Measurements from ENCODE around the gene ARHGEF19.

Gene ARHGEF19

GRCh38 chr1:16186655-16187235, 25.7 kb downstream of the ARHGEF19 start:
- TF ChIP-seq CTCF (IDR thresholded peaks at IDR 0.05; ENCODE audit: control insufficient read depth, insufficient read depth, low read depth, low read length, missing control alignments) = no peak
- no peak overlapping the region for H3K4me3 ChIP-seq (ENCODE audit: control insufficient read depth, low read depth, low read length)
- no peak for DNase-seq (ENCODE audit: low read depth)

GRCh38 chr1:16184557-16185303, 27.7 kb downstream of the ARHGEF19 start:
- no peak for TF ChIP-seq CTCF (IDR thresholded peaks at IDR 0.05; ENCODE audit: control insufficient read depth, insufficient read depth, low read depth, low read length, missing control alignments)
- no peak overlapping the region for H3K4me3 ChIP-seq (ENCODE audit: control insufficient read depth, low read depth, low read length)
- no peak for DNase-seq (ENCODE audit: low read depth)

- no peak overlapping the region for H3K4me3 ChIP-seq (ENCODE audit: control insufficient read depth, low read depth, low read length)
- no peak for TF ChIP-seq CTCF (IDR thresholded peaks at IDR 0.05; ENCODE audit: control insufficient read depth, insufficient read depth, low read depth, low read length, missing control alignments)
- no peak for DNase-seq (ENCODE audit: low read depth)
These were observed 28.5 kb downstream of the ARHGEF19 start for GRCh38 chr1:16183765-16184556.

GRCh38 chr1:16183179-16183578, 29.3 kb downstream of the ARHGEF19 start:
- no peak for TF ChIP-seq CTCF (IDR thresholded peaks at IDR 0.05; ENCODE audit: control insufficient read depth, insufficient read depth, low read depth, low read length, missing control alignments)
- H3K4me3 ChIP-seq (ENCODE audit: control insufficient read depth, low read depth, low read length) = no peak overlapping the region
- DNase-seq (ENCODE audit: low read depth) = peak; percentile 96

- peak; percentile 55 for DNase-seq (ENCODE audit: low read depth)
- no peak for TF ChIP-seq CTCF (IDR thresholded peaks at IDR 0.05; ENCODE audit: control insufficient read depth, insufficient read depth, low read depth, low read length, missing control alignments)
- no peak overlapping the region for H3K4me3 ChIP-seq (ENCODE audit: control insufficient read depth, low read depth, low read length)
These were observed 30.3 kb downstream of the ARHGEF19 start for GRCh38 chr1:16181887-16182719.

- DNase-seq (ENCODE audit: low read depth) = peak; percentile 10
- no peak overlapping the region for H3K4me3 ChIP-seq (ENCODE audit: control insufficient read depth, low read depth, low read length)
- TF ChIP-seq CTCF (IDR thresholded peaks at IDR 0.05; ENCODE audit: control insufficient read depth, insufficient read depth, low read depth, low read length, missing control alignments) = no peak
These were observed 32.1 kb downstream of the ARHGEF19 start for GRCh38 chr1:16180291-16180824.
